Activated CD4-positive, alpha-beta T cell treated with anti-CD3 and anti-CD28 coated beads, Interleukin-2, amount 50 U/mL, for 4 hours (primary cell): ENCODE data around the gene BABAM1.

Experiments
- DNase-seq, 2 experiments: peaks; one replicate each; pipeline ENCODE4 v3.0.0-alpha.2; 2020

Gene BABAM1

GRCh38 chr19:17266975-17267788, at the start of gene BABAM1:
Gene BABAM1 (plus strand): TSS chr19:17267443. CDS start chr19:17268807, 1,364 bp downstream.
- DNase-seq, result peak; percentile 92 to 94

DNA sequence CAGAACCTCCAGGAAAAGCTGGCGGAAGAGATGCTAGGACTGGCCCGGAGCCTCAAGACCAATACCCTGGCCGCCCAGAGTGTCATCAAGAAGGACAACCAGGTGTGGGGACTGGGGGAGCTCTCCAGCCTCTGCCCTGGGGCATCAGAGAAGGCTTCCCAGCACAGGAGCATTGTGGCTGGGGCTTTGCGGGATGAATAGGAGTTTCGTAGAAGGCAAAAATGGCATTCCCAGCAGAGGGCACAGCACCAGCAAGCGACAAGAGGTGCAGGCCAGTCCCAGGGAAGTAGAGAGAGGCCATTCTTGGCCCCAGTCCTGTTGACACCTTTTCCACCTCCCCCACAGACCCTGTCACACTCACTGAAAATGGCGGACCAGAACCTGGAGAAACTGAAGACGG, 48.0 kb upstream of the BABAM1 start:
- DNase-seq, result no peak

GRCh38 chr19:17220207-17220758, 47.0 kb upstream of the BABAM1 start:
- DNase-seq, result peak; percentile 30 to 32

DNA sequence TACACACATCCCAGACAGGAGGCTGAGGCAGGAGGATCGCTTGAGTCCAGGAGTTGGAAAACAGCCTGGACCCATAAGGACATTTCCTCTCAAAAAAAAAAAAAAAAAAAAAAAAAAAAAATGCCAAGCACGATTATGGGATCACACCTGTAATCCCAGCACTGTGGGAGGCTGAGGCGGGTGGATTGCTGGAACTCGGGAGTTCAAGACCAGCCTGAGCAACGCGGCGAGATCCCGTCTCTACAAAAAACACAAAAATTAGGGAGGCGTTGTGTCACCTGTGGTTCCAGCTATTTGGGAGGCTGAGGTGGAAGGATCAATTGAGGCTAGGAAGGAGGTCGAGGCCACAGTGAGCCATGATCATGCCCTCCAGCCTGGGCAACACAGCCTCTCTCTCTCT, 42.2 kb upstream of the BABAM1 start:
- no peak for DNase-seq

DNA sequence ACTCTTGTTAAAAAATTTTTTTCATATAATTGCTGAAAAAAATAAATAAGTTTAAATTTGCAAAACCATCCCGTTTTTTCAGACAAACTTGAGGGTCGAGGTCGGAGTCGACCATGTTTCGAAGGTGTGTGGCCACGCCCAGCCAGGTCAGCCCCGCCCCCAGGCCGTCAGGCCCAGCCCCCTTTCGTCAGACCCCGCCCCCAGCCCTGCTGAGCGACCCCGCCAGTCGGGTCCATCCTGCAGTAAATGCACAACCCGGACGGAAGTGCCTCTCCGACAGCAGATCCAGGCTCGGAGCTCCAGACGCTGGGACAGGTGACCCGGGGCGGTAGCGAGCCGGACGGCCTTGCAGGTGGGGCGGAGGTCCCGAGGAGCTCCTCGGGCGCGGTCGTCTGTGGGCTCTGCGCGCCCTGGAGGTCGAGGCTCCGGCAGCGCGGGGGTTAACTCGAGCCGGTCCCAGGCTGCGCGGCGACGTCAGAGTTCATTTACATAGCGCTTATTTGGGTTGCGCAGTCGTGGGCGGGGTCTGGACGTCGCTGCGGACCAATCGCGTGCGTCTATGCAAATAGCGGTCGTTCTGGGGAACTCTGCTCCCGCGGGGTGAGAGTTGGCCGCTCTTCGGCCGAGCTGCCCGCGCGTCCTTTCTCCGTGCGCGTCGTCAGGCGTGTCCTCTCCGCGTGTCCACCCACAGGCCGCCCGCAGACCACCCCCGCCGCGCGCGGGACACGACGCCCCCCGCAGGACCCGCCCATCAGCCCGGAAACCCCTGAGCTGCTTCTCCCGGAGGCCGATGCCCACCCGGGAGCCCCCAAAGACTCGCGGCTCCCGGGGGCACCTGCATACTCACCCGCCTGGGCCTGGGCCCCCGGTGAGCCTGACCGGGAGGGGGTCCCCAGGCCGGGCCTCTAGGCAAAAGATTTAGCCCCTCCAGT, 41.0 kb upstream of the BABAM1 start, which contains the start of gene OCEL1:
OCEL1 (plus strand) TSS at position 225 of the 932 bp plus-strand sequence; CDS start at position 247, 22 bp downstream.
- peak; percentile 96 for DNase-seq

DNA sequence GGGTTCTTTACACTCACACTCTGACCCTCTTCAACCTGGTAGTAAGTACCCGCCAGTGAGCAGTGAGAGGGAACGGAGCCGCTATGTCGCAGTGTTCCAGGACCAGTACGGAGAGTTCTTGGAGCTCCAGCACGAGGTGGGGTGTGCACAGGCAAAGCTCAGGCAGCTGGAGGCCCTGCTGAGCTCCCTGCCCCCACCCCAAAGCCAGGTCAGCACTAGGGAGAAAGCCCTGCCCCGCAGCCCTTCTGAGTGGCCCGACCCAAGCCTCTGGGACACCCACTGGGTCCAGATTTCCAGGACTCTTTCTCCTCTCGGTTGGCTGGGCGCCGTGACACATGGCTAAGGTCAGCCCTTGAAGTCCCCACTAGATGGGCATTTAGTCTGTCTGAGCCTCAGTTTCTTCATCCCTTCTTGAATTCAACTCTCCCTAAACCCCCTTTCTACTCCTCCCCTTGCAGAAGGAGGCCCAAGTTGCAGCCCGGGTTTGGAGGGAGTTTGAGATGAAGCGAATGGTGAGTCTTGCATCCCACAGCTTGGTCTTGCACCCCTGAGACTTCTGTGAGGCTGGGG, 39.4 kb upstream of the BABAM1 start:
- DNase-seq, result no peak

DNA sequence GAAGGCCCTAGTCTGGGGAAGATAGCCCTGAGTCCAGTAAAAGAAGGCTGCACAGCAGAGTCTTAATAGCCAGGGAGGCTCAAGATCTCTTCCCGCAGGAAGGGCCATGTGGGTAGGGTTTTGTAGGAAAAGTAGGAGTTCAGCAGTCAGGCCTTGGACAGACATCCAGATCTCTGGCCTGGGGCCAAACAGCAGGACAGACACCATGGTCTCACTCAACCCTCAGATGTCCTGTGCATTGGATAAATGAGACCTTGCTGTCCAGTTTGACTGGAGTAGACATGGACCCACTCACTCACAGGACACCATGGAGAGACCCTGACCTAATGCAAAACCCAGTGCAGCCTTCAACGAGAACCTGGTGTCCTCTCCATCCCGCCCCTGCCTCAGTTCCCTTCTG, 37.4 kb upstream of the BABAM1 start:
- DNase-seq, result no peak

- DNase-seq, result no peak
These were observed 35.0 kb upstream of the BABAM1 start for GRCh38 chr19:17232258-17232657.

DNA sequence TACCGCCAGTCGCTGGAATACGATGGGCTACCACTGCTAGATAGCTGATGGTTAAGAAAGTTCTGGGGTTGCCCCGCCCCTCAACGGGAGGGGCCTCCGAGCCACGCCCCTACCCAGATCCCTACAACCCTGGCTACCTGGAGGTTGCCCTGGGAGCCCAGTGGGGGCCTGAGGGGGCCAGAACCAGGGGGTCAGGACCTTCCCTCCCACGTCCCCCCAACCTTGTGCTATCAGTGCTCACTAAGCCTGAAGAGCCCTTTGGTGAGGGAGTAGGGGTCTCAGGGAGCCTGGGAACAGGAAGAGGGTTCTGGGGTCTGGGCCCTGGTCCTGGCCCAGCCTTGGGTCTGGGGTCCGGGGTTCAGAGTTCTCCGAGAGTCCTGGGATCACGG, 32.3 kb upstream of the BABAM1 start:
- DNase-seq, result peak; percentile 58 to 59

- peak; percentile 70 to 74 for DNase-seq
These were observed 31.8 kb upstream of the BABAM1 start for GRCh38 chr19:17235300-17235970.

DNA sequence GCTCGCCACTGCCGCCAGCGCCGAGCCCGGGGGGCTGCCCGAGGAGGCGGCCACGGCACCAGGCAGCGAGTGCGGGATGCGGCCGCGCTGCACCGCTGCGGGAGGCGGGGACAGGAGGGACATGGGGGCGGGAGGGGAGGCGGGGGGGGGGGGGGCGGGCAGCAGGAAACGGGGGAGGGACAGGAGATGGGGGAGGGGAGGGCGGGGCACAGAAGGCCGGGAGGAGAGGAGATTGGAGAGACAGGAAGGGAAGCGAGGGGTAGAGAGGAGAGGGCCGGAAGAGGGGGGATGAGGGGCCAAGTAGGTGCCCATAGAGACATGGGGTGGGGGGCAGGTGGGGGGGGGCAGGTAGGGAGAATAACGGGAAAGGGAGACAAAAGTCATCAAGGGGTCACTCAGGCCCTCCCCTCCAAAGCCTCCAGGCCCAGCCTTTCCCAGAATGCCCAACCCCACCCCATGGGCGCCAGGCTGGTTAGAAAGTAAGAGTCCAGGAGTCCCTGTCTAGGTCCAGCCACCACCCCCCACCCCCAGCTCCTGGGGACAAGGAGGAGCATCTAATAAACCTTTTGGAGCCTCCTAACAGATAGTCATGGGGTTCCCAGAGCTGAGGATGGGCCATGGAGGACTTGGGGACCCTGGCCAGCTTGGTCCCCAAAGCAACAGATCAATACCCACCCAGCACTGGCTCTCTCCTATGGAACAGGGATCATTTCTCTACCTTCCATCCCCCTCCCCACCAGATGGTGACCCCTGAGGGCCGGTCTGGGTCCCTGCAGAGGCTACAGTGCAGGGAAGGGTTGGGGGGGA, 31.1 kb upstream of the BABAM1 start:
- peak in 1 of 2 experiments; percentile 24 for DNase-seq

- DNase-seq, result no peak
These were observed 30.3 kb upstream of the BABAM1 start for GRCh38 chr19:17236811-17237543.

DNA sequence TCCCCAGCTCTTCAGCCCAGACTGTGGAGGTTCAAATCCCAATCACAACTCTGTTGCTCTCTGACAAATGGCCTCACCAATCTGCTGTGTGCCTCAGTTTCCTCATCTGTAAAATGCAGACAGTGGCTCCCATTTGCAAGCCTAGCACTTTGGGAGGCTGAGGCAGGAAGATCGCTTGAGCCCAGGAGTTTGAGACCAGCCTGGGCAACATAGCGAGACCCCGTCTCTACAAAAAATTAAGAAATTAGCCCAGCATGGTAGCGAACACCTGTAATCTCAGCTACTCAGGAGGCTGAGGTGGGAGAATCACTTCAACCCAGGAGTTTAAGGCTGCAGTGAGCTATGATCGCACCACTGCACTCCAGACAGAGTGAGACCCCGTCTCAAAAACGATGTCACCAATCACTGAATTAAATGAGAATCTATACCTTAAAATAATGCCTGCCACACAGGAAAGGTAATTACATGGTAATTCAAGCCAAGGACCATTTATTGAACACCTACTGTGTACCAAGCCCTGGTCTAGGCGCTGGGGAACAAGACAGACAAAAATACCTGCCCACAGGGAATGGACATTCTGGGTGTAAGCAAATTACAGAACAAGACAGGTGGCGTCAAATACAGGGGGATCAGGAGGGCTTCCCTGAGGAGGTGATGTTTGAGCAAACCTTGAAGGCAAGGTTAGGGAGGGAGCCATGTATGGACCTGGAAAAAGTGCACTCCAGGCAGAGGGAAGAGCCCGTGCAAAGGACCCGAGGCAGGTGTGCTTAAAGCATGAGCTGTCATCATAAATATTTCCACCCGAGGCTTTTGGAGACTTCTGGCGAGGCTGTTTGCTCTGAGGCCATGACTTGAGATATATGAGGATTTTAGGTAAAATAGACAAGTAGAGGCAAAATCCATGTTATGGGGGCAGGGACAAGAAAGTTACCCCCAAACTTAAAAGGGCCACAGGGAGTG, 29.2 kb upstream of the BABAM1 start:
- DNase-seq, result no peak

- no peak for DNase-seq
These were observed 27.0 kb upstream of the BABAM1 start for GRCh38 chr19:17240062-17240752.

DNA sequence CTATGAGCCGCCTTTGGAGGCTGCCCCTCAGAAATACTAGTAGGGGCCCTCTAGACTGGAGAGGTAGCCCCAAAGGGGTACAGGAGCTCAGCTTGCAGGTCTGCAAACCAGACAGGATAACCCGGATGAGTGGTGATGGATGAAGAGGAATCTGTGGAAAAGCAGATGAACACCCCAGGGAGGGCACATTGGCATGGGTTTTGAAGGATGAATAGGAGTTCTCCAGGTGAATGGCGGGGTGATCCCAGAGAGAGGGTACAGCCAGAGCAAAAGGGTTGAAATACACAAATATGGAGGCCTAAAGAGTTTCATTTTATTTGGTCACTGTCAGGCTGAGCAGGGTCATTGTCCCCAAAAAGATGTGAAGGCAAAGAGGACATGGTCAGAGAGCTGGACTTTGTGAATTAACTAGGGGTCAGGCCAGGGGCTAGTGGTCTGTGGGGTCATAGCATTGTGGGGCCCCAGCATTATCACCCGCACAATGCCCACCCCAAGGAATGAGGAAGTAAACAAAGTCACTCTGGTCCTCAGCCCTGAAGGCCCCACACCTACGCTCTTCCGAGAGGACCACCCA, 26.3 kb upstream of the BABAM1 start:
- DNase-seq, result no peak

- no peak for DNase-seq
These were observed 24.6 kb upstream of the BABAM1 start for GRCh38 chr19:17242431-17243208.

- no peak for DNase-seq
These were observed 23.9 kb upstream of the BABAM1 start for GRCh38 chr19:17243211-17243829.
